HEK293 (cell line): Measurements from ENCODE around the gene PNCK.

Source experiments
- CTCF ChIA-PET: fragments of 350-600 bp; formaldehyde crosslinking; extraction: SDS; loops from one replicate; lab custom pipeline; 2021; ENCODE audit warnings: antibody characterized with exemption; lab: Yijun Ruan, JAX
- POLR2A ChIA-PET: fragments of 300-600 bp; formaldehyde crosslinking; extraction: SDS; loops from one replicate; lab custom pipeline; 2020; ENCODE audit warnings: antibody characterized with exemption, inconsistent platforms; lab: Yijun Ruan, JAX
- H3K27ac ChIP-seq: fragments of 200-500 bp; sonication (Bioruptor generic); 2 replicates; pipeline ENCODE4 v1.5.1; 2014; ENCODE audit warnings: low read depth, low read length, control low read depth, inconsistent platforms; ENCODE audit errors: extremely low read depth
- H3K36me3 ChIP-seq, 2 experiments: fragments of 200-500 bp in 1 of 2; sonication (Bioruptor generic) in 1 of 2; 1 replicate in 1 of 2; 2 replicates in 1 of 2; pipeline ENCODE4 v1.5.1; 2014 to 2017; ENCODE audit warnings: inconsistent platforms in 2 of 2, low read length in 2 of 2; ENCODE audit not compliant: control insufficient read depth in 2 of 2, insufficient read depth in 1 of 2
- H3K4me1 ChIP-seq: fragments of 200-500 bp; sonication (Bioruptor generic); 2 replicates; pipeline ENCODE4 v1.5.1; 2014; ENCODE audit warnings: mild to moderate bottlenecking, low read length, inconsistent platforms; ENCODE audit not compliant: control insufficient read depth, insufficient read depth
- H3K4me3 ChIP-seq: 2 replicates; pipeline ENCODE4 v1.5.1; 2011; ENCODE audit warnings: low read depth, mild to moderate bottlenecking, control low read depth, low read length, moderate library complexity
- H3K9me3 ChIP-seq: fragments of 200-500 bp; sonication (Bioruptor generic); 2 replicates; pipeline ENCODE4 v1.5.1; 2014; ENCODE audit warnings: low read depth, low read length, inconsistent platforms; ENCODE audit not compliant: control insufficient read depth, insufficient read depth
- BCL11B ChIP-seq: fragments of 450-650 bp; formaldehyde crosslinking; IDR thresholded peaks from 2 replicates; pipeline ENCODE4 v1.5.1; 2016; ENCODE audit warnings: low read depth, missing biosample characterization, missing genetic modification characterization
- GLI2 ChIP-seq: fragments of 450-650 bp; formaldehyde crosslinking; IDR thresholded peaks from 2 replicates; pipeline ENCODE4; 2017; ENCODE audit warnings: missing biosample characterization, missing genetic modification characterization, low read depth, borderline replicate concordance
- HIC1 ChIP-seq: fragments of 450-650 bp; formaldehyde crosslinking; IDR thresholded peaks from 2 replicates; pipeline ENCODE4 v1.5.1; 2016; ENCODE audit warnings: missing biosample characterization, missing genetic modification characterization
- INSM2 ChIP-seq: fragments of 450-650 bp; formaldehyde crosslinking; IDR thresholded peaks from 2 replicates; pipeline ENCODE4 v1.5.1; 2016; ENCODE audit warnings: missing biosample characterization, missing genetic modification characterization
- KLF8 ChIP-seq: fragments of 450-650 bp; formaldehyde crosslinking; IDR thresholded peaks from 2 replicates; pipeline ENCODE4 v1.5.1; 2016; ENCODE audit warnings: missing biosample characterization, missing genetic modification characterization
- PRDM2 ChIP-seq: fragments of 450-650 bp; formaldehyde crosslinking; IDR thresholded peaks from 2 replicates; pipeline ENCODE4 v1.5.1; 2016; ENCODE audit warnings: missing biosample characterization, missing genetic modification characterization, borderline replicate concordance
- YY1 ChIP-seq: fragments of 450-650 bp; formaldehyde crosslinking; IDR thresholded peaks from 2 replicates; pipeline ENCODE4 v1.5.1; 2018; ENCODE audit warnings: missing biosample characterization, missing genetic modification characterization
- ZBTB10 ChIP-seq: fragments of 450-650 bp; formaldehyde crosslinking; IDR thresholded peaks from 2 replicates; pipeline ENCODE4 v1.5.1; 2016; ENCODE audit warnings: missing biosample characterization, missing genetic modification characterization
- ZBTB21 ChIP-seq: fragments of 450-650 bp; formaldehyde crosslinking; IDR thresholded peaks from 2 replicates; pipeline ENCODE4 v1.5.1; 2017; ENCODE audit warnings: missing biosample characterization, missing genetic modification characterization
- ZNF16 ChIP-seq: fragments of 450-650 bp; formaldehyde crosslinking; IDR thresholded peaks from 2 replicates; pipeline ENCODE4 v1.5.1; 2016; ENCODE audit warnings: low read depth, missing biosample characterization, missing genetic modification characterization
- ZNF350 ChIP-seq: fragments of 450-650 bp; formaldehyde crosslinking; IDR thresholded peaks from 2 replicates; pipeline ENCODE4 v1.5.0; 2017; ENCODE audit warnings: missing biosample characterization, mild to moderate bottlenecking, missing genetic modification characterization
- ZNF354C ChIP-seq: fragments of 450-650 bp; formaldehyde crosslinking; IDR thresholded peaks from 2 replicates; pipeline ENCODE4 v1.5.1; 2016; ENCODE audit warnings: missing biosample characterization, missing genetic modification characterization, low read depth, borderline replicate concordance
- ZNF391 ChIP-seq: fragments of 450-650 bp; formaldehyde crosslinking; IDR thresholded peaks from 2 replicates; pipeline ENCODE4 v1.5.1; 2016; ENCODE audit warnings: low read depth, missing biosample characterization, missing genetic modification characterization, borderline replicate concordance
- ZNF404 ChIP-seq: fragments of 450-650 bp; formaldehyde crosslinking; IDR thresholded peaks from 2 replicates; pipeline ENCODE4 v1.5.1; 2017; ENCODE audit warnings: missing biosample characterization, missing genetic modification characterization
- ZNF426 ChIP-seq: fragments of 450-650 bp; formaldehyde crosslinking; IDR thresholded peaks from 2 replicates; pipeline ENCODE4 v1.5.1; 2017; ENCODE audit warnings: missing biosample characterization, missing genetic modification characterization, mild to moderate bottlenecking, inconsistent platforms, moderate library complexity
- ZNF747 ChIP-seq: fragments of 450-650 bp; formaldehyde crosslinking; IDR thresholded peaks from 2 replicates; pipeline ENCODE4 v1.5.1; 2016; ENCODE audit warnings: missing biosample characterization, missing genetic modification characterization
- ZSCAN18 ChIP-seq: fragments of 450-650 bp; formaldehyde crosslinking; IDR thresholded peaks from 2 replicates; pipeline ENCODE4 v1.5.1; 2016; ENCODE audit warnings: missing biosample characterization, missing genetic modification characterization

The PNCK gene

GRCh38 chrX:153634832-153635231 lies 38.8 kb downstream of the PNCK start:
- ChIA-PET CTCF (interaction anchor here (0.7 to 3.0 kb wide), 5 partner anchors 9 to 80 kb away, joined by 3 to 21 read pairs (median 8); no protein-coding TSS in a partner anchor), POLR2A (interaction anchor here (0.6 kb wide), 1 partner anchor 52 kb away, joined by 6 read pairs; no protein-coding TSS in a partner anchor)
- H3K27ac ChIP-seq = no peak overlapping the region
- H3K9me3 ChIP-seq = no peaks in the 10 kb centered on the region
- H3K4me3 ChIP-seq = no peak overlapping the region
- H3K36me3 ChIP-seq = no peaks in the 10 kb centered on the region
- H3K4me1 ChIP-seq = no peaks in the 10 kb centered on the region
- no peak for TF ChIP-seq YY1

GRCh38 chrX:153634236-153634635 lies 39.4 kb downstream of the PNCK start:
- POLR2A ChIA-PET = no interaction called here
- CTCF ChIA-PET = no interaction called here
- Histone ChIP-seq H3K4me1 (no peaks in the 10 kb centered on the region), H3K4me3 (no peak overlapping the region), H3K9me3 (no peaks in the 10 kb centered on the region), H3K27ac (no peak overlapping the region), H3K36me3 (no peaks in the 10 kb centered on the region)
- TF ChIP-seq ZNF391 (no peak), ZSCAN18 (no peak), KLF8 (no peak), ZNF426 (tag by site-specific recombination) (no peak), ZNF16 (tag by site-specific recombination) (no peak), ZNF404 (tag by site-specific recombination) (no peak), ZNF747 (no peak), ZNF354C (no peak), GLI2 (tag by site-specific recombination) (no peak), INSM2 (tag by site-specific recombination) (no peak), ZBTB10 (tag by site-specific recombination) (no peak), ZBTB21 (tag by site-specific recombination) (no peak), ZNF350 (tag by site-specific recombination) (no peak)

GRCh38 chrX:153633607-153634180 lies 39.9 kb downstream of the PNCK start:
- Histone ChIP-seq H3K36me3 (no peaks in the 10 kb centered on the region), H3K27ac (no peak overlapping the region)
- no peak for TF ChIP-seq ZNF16 (tag by site-specific recombination)
- 0 out of 2 replicates have a peak, but pooled peaks have one; percentile 19 for TF ChIP-seq HIC1
- no peak for TF ChIP-seq BCL11B (tag by site-specific recombination)
- no peak for TF ChIP-seq PRDM2 (tag by site-specific recombination)
- TF ChIP-seq, all 188 proteins: peak for 1
- no peaks in the 10 kb centered on the region for H3K9me3 ChIP-seq
- ChIA-PET CTCF (interaction anchor here (0.6 kb wide), 1 partner anchor 772 kb away, joined by 3 read pairs; no protein-coding TSS in a partner anchor), POLR2A (no interaction called here)
- no peaks in the 10 kb centered on the region for H3K4me1 ChIP-seq
- no peak overlapping the region for H3K4me3 ChIP-seq
